Transverse colon (tissue), 3 donors: Measurements from ENCODE around the gene MON2.

Experiments
- POLR2A ChIP-seq: fragments of 450-650 bp; IDR thresholded peaks from one replicate; pipeline ENCODE4 v1.6.1; 2016; ENCODE audit warnings: antibody characterized with exemption, mild to moderate bottlenecking, moderate library complexity
- TF ChIP-seq, protein P1 (sequence below), 5 experiments: fragments of 200-600 bp in 3 of 5; fragments of 450-650 bp in 2 of 5; sonication (generic) in 3 of 5; IDR thresholded peaks; 1 replicate in 2 of 5; 2 replicates in 3 of 5; pipeline ENCODE4 v1.5.1; 2016 to 2017; ENCODE audit warnings: antibody characterized with exemption in 5 of 5, inconsistent platforms in 3 of 5, mild to moderate bottlenecking in 2 of 5, moderate library complexity in 1 of 5

GRCh38 chr12:62643486-62643885 lies 176.9 kb downstream of the MON2 start:
- TF ChIP-seq, protein P1, sequence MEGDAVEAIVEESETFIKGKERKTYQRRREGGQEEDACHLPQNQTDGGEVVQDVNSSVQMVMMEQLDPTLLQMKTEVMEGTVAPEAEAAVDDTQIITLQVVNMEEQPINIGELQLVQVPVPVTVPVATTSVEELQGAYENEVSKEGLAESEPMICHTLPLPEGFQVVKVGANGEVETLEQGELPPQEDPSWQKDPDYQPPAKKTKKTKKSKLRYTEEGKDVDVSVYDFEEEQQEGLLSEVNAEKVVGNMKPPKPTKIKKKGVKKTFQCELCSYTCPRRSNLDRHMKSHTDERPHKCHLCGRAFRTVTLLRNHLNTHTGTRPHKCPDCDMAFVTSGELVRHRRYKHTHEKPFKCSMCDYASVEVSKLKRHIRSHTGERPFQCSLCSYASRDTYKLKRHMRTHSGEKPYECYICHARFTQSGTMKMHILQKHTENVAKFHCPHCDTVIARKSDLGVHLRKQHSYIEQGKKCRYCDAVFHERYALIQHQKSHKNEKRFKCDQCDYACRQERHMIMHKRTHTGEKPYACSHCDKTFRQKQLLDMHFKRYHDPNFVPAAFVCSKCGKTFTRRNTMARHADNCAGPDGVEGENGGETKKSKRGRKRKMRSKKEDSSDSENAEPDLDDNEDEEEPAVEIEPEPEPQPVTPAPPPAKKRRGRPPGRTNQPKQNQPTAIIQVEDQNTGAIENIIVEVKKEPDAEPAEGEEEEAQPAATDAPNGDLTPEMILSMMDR (IDR thresholded peaks at IDR 0.05), result no peak
- no peak for TF ChIP-seq POLR2A
